Right lobe of liver (tissue), 6 donors: ENCODE measurements around the gene KCNK7. TPM values are rescaled to one million over a fixed set of nuclear protein-coding genes. Genes with fewer than 3 reads are reported as not detected.

Source experiments
- ATAC-seq, 4 donors: fragments of 200-7000 bp; cut with Tn5 transposase; one replicate each; pipeline ENCODE4 v1.9.1; 2020; ENCODE audit warnings: mild to moderate bottlenecking in 4 of 4, moderate library complexity in 4 of 4
- DNase-seq, 3 donors: peaks; one replicate each; pipeline ENCODE4 v3.0.0-alpha.2; 2020
- H3K27ac ChIP-seq, 3 donors: fragments of 200-600 bp; one replicate each; pipeline ENCODE4 v1.8.0; 2022
- H3K27me3 ChIP-seq, 2 donors: fragments of 200-600 bp; one replicate each; pipeline ENCODE4 v1.8.0; 2022
- H3K36me3 ChIP-seq, 4 donors: fragments of 200-600 bp; sonication (generic) in 1 of 4; one replicate each; pipeline versions ENCODE4 v1.5.1 to v1.8.0; 2017 to 2022; ENCODE audit warnings: control low read depth in 1 of 4
- H3K4me1 ChIP-seq, 4 donors: fragments of 200-600 bp; sonication (generic) in 1 of 4; one replicate each; pipeline versions ENCODE4 v1.5.1 to v1.8.0; 2017 to 2022; ENCODE audit warnings: control low read depth in 1 of 4
- H3K4me3 ChIP-seq, 3 donors: fragments of 200-600 bp; one replicate each; pipeline ENCODE4 v1.8.0; 2022
- H3K9me3 ChIP-seq, 4 donors: fragments of 200-600 bp; sonication (generic) in 1 of 4; one replicate each; pipeline versions ENCODE4 v1.5.1 to v1.8.0; 2017 to 2022; ENCODE audit warnings: control low read depth in 1 of 4
- CTCF ChIP-seq, 4 donors: fragments of 200-600 bp in 3 of 4; fragments of 450-650 bp in 1 of 4; IDR thresholded peaks; one replicate each; pipeline versions ENCODE4 v1.5.1 to v1.8.0; 2016 to 2022; ENCODE audit warnings: antibody characterized with exemption in 4 of 4, mild to moderate bottlenecking in 2 of 4
- POLR2A ChIP-seq: fragments of 450-650 bp; IDR thresholded peaks from one replicate; pipeline ENCODE4 v1.6.1; 2017; ENCODE audit warnings: antibody characterized with exemption, mild to moderate bottlenecking
- WGBS: methylation state at CpG from one replicate; pipeline ENCODE4 v1.1.6; 2018; ENCODE audit warnings: low coverage, low lambda C conversion rate; ENCODE audit not compliant: insufficient coverage; ENCODE audit errors: missing lambda C conversion rate; 5-methylcytosine and 5-hydroxymethylcytosine counted together
- intact Hi-C, 2 donors: fragments of 100-400 bp; cut with DNase I; formaldehyde crosslinking; loops; one replicate each; pipeline versions ENCODE4 v1.11.2 to v1.14.1; 2022
- total RNA-seq, 6 experiments: library from RNA; depleted of rRNA in 2 of 6; stranded (reverse); fragments of >200 nt in 2 of 6; fragmentation: NEBNext Ultra II Directional in 3 of 6; extraction: Animal tissue kit (Norgen Biotek cat#: 25700) in 3 of 6; gene quantifications; one replicate each; pipeline versions ENCODE4 v1.1.0 to v1.2.4, GENCODE V29; 2016 to 2023
- donor health status: DM: no; HTN: yes; CAD: no.
- donor health status: DM: no; HTN: no; CAD: no.
- donor health status: DM: no; HTN: no; CAD: no.
- donor health status: DM: no; HTN: yes; CAD: no.
- donor health status: DM: no; HTN: yes; CAD: no.

The KCNK7 gene
- total RNA-seq, 6 experiments from 2014 or later: 0.31 TPM; not detected in 5

GRCh38 chr11:65589444-65590239 lies 6.0 kb downstream of the KCNK7 start:
- peak in 1 of 3 donors; percentile 48 for DNase-seq
- no peak overlapping the region for H3K27ac ChIP-seq
- H3K4me1 ChIP-seq: no peaks in the 10 kb centered on the region
- no peak overlapping the region for H3K4me3 ChIP-seq
- H3K36me3 ChIP-seq: no peaks in the 10 kb centered on the region
- H3K27me3 ChIP-seq: no peaks in the 10 kb centered on the region
- 49% methylated on average over 4 of the region's 9 CpGs for WGBS
- no peak for ATAC-seq
- TF ChIP-seq CTCF (IDR thresholded peaks at IDR 0.05) (no peak), POLR2A (no peak)
- intact Hi-C loops: no loop called here
- no peaks in the 10 kb centered on the region for H3K9me3 ChIP-seq

DNA sequence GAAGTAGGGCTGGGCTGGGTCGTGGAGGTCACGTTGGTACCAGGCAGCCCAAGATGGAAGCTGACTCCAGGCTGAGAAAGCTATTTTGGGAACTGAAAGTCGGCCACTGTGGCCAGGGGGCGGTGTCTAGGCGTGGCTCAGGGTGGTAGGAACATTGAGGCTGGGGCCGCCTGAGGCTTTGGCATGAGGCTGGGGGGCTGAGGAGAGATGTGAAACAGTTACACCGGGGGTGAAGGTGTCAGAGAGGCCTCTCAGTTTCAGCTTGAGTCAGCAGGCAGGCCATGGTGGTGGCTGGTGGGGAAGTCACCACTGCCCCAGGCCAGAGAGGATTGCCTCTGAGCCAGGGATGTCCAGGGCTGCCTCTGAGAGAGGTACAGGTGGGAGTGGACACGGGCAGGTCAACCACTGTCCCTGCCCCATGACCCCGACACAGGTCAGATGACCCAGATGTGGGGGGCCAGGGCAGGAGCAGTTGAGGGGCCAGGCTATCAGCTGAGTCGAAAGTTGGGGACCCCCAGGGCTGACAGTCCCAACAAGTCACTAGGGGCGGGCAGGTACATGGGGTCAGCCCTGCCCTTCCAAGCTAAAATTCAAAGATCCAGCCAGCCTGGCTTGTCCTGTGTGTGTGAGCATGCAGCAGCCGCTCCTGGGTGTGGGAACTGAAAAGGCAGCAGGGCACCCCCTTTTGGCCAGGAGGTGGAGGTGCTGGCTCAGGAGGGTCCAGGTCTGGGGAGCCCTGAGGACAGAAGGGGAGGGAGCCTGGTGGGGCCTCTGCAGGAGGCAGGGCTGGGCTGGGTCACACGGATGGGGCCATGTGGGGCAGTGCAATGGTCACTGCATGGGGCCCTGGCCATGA lies 7.2 kb downstream of the KCNK7 start:
- no peaks in the 10 kb centered on the region for H3K4me1 ChIP-seq
- 45% methylated on average over 8 of the region's 13 CpGs for WGBS
- no peaks in the 10 kb centered on the region for H3K27me3 ChIP-seq
- ATAC-seq (peak; percentile 51 to 70 (median 66)), DNase-seq (peak; percentile 61 to 72 (median 63))
- H3K4me3 ChIP-seq: no peak overlapping the region
- no peaks in the 10 kb centered on the region for H3K36me3 ChIP-seq
- intact Hi-C loops: no loop called here
- no peaks in the 10 kb centered on the region for H3K9me3 ChIP-seq
- TF ChIP-seq POLR2A: no peak
- peak; percentile 45 to 58 (median 53) for TF ChIP-seq CTCF (IDR thresholded peaks at IDR 0.05)
- peak overlapping the region in 1 of 3 donors; percentile 16 for H3K27ac ChIP-seq

DNA sequence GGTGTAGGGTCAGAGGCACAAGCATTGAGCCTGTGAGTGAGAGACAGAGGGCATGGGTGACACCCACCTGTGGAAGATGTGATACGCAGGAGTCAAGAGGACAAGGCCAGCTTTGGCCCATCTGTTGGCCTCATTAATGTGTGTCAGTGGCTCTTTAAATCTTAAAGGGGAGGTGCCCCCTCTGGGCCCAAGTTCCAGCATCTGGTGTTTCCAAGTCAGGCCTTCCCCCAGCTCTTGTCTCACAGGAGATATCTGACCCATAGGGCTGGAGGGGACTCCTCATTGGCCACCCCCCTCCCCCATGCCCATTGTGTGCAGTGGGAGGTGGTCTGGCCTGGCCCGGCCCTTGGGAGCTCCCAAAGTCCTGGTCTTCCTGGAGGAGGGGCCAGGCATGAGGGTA lies 8.9 kb downstream of the KCNK7 start:
- Histone ChIP-seq H3K4me1 (no peaks in the 10 kb centered on the region), H3K27me3 (no peaks in the 10 kb centered on the region), H3K36me3 (no peaks in the 10 kb centered on the region), H3K9me3 (no peaks in the 10 kb centered on the region), H3K27ac (no peak overlapping the region), H3K4me3 (no peak overlapping the region)
- no CpG with 5 or more reads among the region's 2 CpGs for WGBS
- TF ChIP-seq POLR2A (no peak), CTCF (IDR thresholded peaks at IDR 0.05) (no peak)
- ATAC-seq: no peak
- DNase-seq: no peak
- intact Hi-C loops: no loop called here

GRCh38 chr11:65586247-65586630 lies 9.4 kb downstream of the KCNK7 start:
- TF ChIP-seq POLR2A (no peak), CTCF (IDR thresholded peaks at IDR 0.05) (no peak)
- no peaks in the 10 kb centered on the region for H3K36me3 ChIP-seq
- no peaks in the 10 kb centered on the region for H3K4me1 ChIP-seq

More at GRCh38 chr11:65586247-65586630, 9.4 kb downstream of the KCNK7 start:
- DNase-seq: no peak
- H3K4me3 ChIP-seq: no peak overlapping the region
- ATAC-seq: no peak
- H3K27ac ChIP-seq: no peak overlapping the region
- WGBS: 60% methylated on average over 2 of the region's 4 CpGs
- no peaks in the 10 kb centered on the region for H3K27me3 ChIP-seq
- intact Hi-C loops: no loop called here
- no peaks in the 10 kb centered on the region for H3K9me3 ChIP-seq
